GM12878 (cell line): ENCODE results near the gene SMKR1. TPM values are rescaled to one million over a fixed set of nuclear protein-coding genes. Genes with fewer than 3 reads are reported as not detected.
"Not testable (repeated sequence)": the region's sequence is repeated elsewhere in the genome, so short reads cannot be mapped to it uniquely, and the experiment has no call there.

Experiments used
- ATAC-seq: fragments of 200-7000 bp; cut with Tn5 transposase; 3 replicates; pipeline ENCODE4 v1.9.1; 2020; ENCODE audit warnings: mild to moderate bottlenecking, moderate library complexity
- BruUV-seq: library from RNA; stranded (reverse); fragments of 400-500 nt; replicated peaks from 2 replicates; lab custom pipeline; 2021; lab: Mats Ljungman, UMichigan
- CTCF ChIA-PET: fragments of 300-600 bp; sonication (Branson Sonifier 250); formaldehyde crosslinking; extraction: SDS; loops from one replicate; lab custom pipeline; 2021; ENCODE audit warnings: inconsistent platforms; lab: Yijun Ruan, JAX
- POLR2A ChIA-PET: fragments of 350-600 bp; formaldehyde crosslinking; extraction: SDS; loops from one replicate; lab custom pipeline; 2021; ENCODE audit warnings: inconsistent platforms; lab: Charles Lee
- RAD21 ChIA-PET: fragments of 300-600 bp; sonication (Branson Sonifier 250); formaldehyde crosslinking; loops from one replicate; lab custom pipeline; 2023; ENCODE audit warnings: antibody characterized with exemption; ENCODE audit not compliant: unreplicated experiment; lab: Charles Lee
- SMC1A ChIA-PET: fragments of 300-600 bp; sonication (Branson Sonifier 250); formaldehyde crosslinking; loops from one replicate; lab custom pipeline; 2023; ENCODE audit not compliant: unreplicated experiment, uncharacterized antibody; lab: Charles Lee
- DNase-seq: peaks from one replicate; pipeline ENCODE4 v3.0.0-alpha.2; 2011; ENCODE audit warnings: low read depth, low spot score
- FAIRE-seq: peaks from 3 replicates; lab custom pipeline; 2011; peaks lifted over from hg19 to GRCh38; lab: Jason Lieb, UNC
- H2AFZ ChIP-seq: 2 replicates; pipeline ENCODE4 v1.6.0; 2011; ENCODE audit warnings: low read depth, low read length, control low read depth; ENCODE audit not compliant: control insufficient read depth
- H3K27ac ChIP-seq: 2 replicates; pipeline ENCODE4 v1.5.1; 2011; ENCODE audit warnings: control low read depth; ENCODE audit not compliant: control insufficient read depth, insufficient read depth
- H3K27me3 ChIP-seq, 2 experiments: replicated peaks in 1 of 2; 2 replicates each; pipeline versions ENCODE4 v1.6.0 to v1.6.1; 2011; ENCODE audit warnings: low read length in 1 of 2; ENCODE audit not compliant: control insufficient read depth in 2 of 2, insufficient read depth in 2 of 2
- H3K36me3 ChIP-seq, 2 experiments: 2 replicates each; pipeline ENCODE4 v1.5.1; 2011; ENCODE audit warnings: low read length in 1 of 2; ENCODE audit not compliant: control insufficient read depth in 2 of 2, insufficient read depth in 2 of 2
- H3K4me1 ChIP-seq: 2 replicates; pipeline ENCODE4 v1.6.1; 2011; ENCODE audit warnings: mild to moderate bottlenecking, low read length, moderate library complexity, mixed read lengths; ENCODE audit not compliant: control insufficient read depth, insufficient read depth
- H3K4me2 ChIP-seq: 2 replicates; pipeline ENCODE4 v1.6.0; 2011; ENCODE audit warnings: control low read depth; ENCODE audit not compliant: control insufficient read depth, insufficient read depth
- H3K4me3 ChIP-seq: fragments of 200-600 bp; sonication (generic); 2 replicates; pipeline ENCODE4 v1.5.1; 2016
- H3K79me2 ChIP-seq: 2 replicates; pipeline ENCODE4 v1.6.0; 2011; ENCODE audit warnings: low read length; ENCODE audit not compliant: control insufficient read depth, insufficient read depth
- H3K9ac ChIP-seq: 2 replicates; pipeline ENCODE4 v1.8.0; 2011; ENCODE audit warnings: low read length, control low read depth, mixed read lengths; ENCODE audit not compliant: control insufficient read depth, insufficient read depth
- H3K9me3 ChIP-seq: replicated peaks from 3 replicates; pipeline ENCODE4 v1.5.1; 2011; ENCODE audit warnings: mild to moderate bottlenecking, low read length; ENCODE audit not compliant: control insufficient read depth, insufficient read depth
- H4K20me1 ChIP-seq: 2 replicates; pipeline ENCODE4 v1.6.0; 2011; ENCODE audit not compliant: control insufficient read depth, insufficient read depth
- CEBPZ ChIP-seq: fragments of 150-350 bp; IDR thresholded peaks from 2 replicates; pipeline ENCODE4 v1.6.1; 2016; ENCODE audit warnings: low read depth, low read length
- RAD21 ChIP-seq: IDR thresholded peaks from 2 replicates; pipeline ENCODE4 v1.6.1; 2011; ENCODE audit warnings: mild to moderate bottlenecking, low read depth, low read length, moderate library complexity; ENCODE audit not compliant: insufficient read depth
- WGBS: methylation state at CpG from one replicate; pipeline ENCODE4 v1.1.6; 2016; ENCODE audit warnings: low lambda C conversion rate; ENCODE audit not compliant: insufficient replicate concordance, insufficient coverage; ENCODE audit errors: missing lambda C conversion rate; 5-methylcytosine and 5-hydroxymethylcytosine counted together
- in situ Hi-C: fragments of 300-500 bp; cut with MboI; formaldehyde crosslinking; loops from 9 replicates; pipeline ENCODE4 v1.14.3; 2018; ENCODE audit warnings: mixed read lengths
- intact Hi-C: fragments of 100-400 bp; cut with micrococcal nuclease; formaldehyde crosslinking; loops from one replicate; pipeline ENCODE4 v1.14.2; 2022; ENCODE audit not compliant: unreplicated experiment
- polyA plus RNA-seq, 11 experiments: library from polyadenylated mRNA; depleted of rRNA in 4 of 11; unstranded in 6 of 11; stranded (reverse) in 5 of 11; fragments of >200 nt; fragmentation: Nextera tagmentation in 4 of 11; fragmentation: Illumina TruSeq in 1 of 11; extraction: Ambion mirVana in 4 of 11; extraction: Trizol in 1 of 11; gene quantifications; 1 replicate in 1 of 11; 2 replicates in 10 of 11; pipeline versions ENCODE4 v1.2.1 to v1.2.3, GENCODE V29; 2011 to 2016; ENCODE audit warnings: inconsistent platforms in 2 of 11, missing spikeins in 2 of 11, low read depth in 1 of 11
- total RNA-seq, 4 experiments: library from RNA; depleted of rRNA in 3 of 4; stranded (reverse); fragments of >200 nt in 3 of 4; fragmentation: Illumina TruSeq in 1 of 4; extraction: Trizol in 1 of 4; gene quantifications; 2 replicates each; pipeline versions ENCODE4 v1.2.1 to v1.2.3, GENCODE V29; 2013 to 2021

SMKR1 gene
- total and polyA plus RNA-seq, 10 of the 15 experiments (the other 5 are each of a cell fraction or from before 2014, with no cell fraction given): 0.37 to 2.6 (median 0.83) TPM

- TF ChIP-seq CEBPZ (no peak), RAD21 (no peak)
These were observed 21.5 kb upstream of the SMKR1 start (continued) for GRCh38 chr7:129480674-129481363.

- ATAC-seq, H3K36me3 ChIP-seq, H3K4me1 ChIP-seq, H3K9me3 ChIP-seq, in situ Hi-C loops, H3K4me3 ChIP-seq, H3K27ac ChIP-seq, H2AFZ ChIP-seq, BruUV-seq, POLR2A ChIA-PET, H3K9ac ChIP-seq, H3K4me2 ChIP-seq, FAIRE-seq, DNase-seq, H3K79me2 ChIP-seq, H3K27me3 ChIP-seq, intact Hi-C loops, H4K20me1 ChIP-seq: not testable (repeated sequence)
- CTCF ChIA-PET: interaction anchor here (1.3 to 1.7 kb wide), 2 partner anchors 10 to 110 kb away, joined by 4 to 6 read pairs; no protein-coding TSS in a partner anchor
- 98% methylated on average over 6 of the region's 6 CpGs for WGBS
- SMC1A ChIA-PET: interaction anchor here (1.0 kb wide), 1 partner anchor 344 kb away, joined by 3 read pairs; no protein-coding TSS in a partner anchor
- RAD21 ChIA-PET: interaction anchor here (0.6 to 1.7 kb wide), 3 partner anchors 12 to 138 kb away, joined by 3 to 4 read pairs (median 3); no protein-coding TSS in a partner anchor
These were observed 21.0 kb upstream of the SMKR1 start for GRCh38 chr7:129481376-129481775.
